Measurements from ENCODE around the gene CCL5. TPM values are rescaled to one million over a fixed set of nuclear protein-coding genes. Genes with fewer than 3 reads are reported as not detected.

The CCL5 gene
- total RNA-seq, 6 donors from 2014 or later, result 11.5 to 17.6 (median 15.3) TPM

DNA sequence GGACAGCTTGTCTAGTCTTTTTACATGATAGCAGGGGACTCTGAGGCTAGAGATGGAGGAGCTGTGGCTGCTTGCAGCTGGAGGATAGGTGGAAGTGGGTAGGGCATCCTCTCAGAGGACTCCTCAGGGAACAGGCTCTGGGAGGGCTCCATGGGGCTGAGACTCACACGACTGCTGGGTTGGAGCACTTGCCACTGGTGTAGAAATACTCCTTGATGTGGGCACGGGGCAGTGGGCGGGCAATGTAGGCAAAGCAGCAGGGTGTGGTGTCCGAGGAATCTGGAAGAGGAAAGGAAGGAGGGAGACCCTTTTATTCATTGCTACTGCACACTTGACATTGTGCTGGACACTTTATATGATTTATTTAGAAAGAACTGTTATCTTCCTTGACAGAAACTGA is 1.8 kb downstream of the CCL5 start:
- ATAC-seq (ENCODE audit: low FRiP score in 2 of 2), result no peak
- H3K27ac ChIP-seq, result peak overlapping the region in 1 of 4 donors; percentile 30
- TF ChIP-seq POLR2A (IDR thresholded peaks at IDR 0.05), result no peak
- TF ChIP-seq, protein P1, sequence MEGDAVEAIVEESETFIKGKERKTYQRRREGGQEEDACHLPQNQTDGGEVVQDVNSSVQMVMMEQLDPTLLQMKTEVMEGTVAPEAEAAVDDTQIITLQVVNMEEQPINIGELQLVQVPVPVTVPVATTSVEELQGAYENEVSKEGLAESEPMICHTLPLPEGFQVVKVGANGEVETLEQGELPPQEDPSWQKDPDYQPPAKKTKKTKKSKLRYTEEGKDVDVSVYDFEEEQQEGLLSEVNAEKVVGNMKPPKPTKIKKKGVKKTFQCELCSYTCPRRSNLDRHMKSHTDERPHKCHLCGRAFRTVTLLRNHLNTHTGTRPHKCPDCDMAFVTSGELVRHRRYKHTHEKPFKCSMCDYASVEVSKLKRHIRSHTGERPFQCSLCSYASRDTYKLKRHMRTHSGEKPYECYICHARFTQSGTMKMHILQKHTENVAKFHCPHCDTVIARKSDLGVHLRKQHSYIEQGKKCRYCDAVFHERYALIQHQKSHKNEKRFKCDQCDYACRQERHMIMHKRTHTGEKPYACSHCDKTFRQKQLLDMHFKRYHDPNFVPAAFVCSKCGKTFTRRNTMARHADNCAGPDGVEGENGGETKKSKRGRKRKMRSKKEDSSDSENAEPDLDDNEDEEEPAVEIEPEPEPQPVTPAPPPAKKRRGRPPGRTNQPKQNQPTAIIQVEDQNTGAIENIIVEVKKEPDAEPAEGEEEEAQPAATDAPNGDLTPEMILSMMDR (IDR thresholded peaks at IDR 0.05), result no peak
- TF ChIP-seq POLR2AphosphoS5 (IDR thresholded peaks at IDR 0.05), result no peak
- TF ChIP-seq EP300 (IDR thresholded peaks at IDR 0.05), result no peak
- no peak for DNase-seq
- H3K36me3 ChIP-seq, result no peaks in the 10 kb centered on the region
- no peaks in the 10 kb centered on the region for H3K27me3 ChIP-seq
- H3K4me1 ChIP-seq, result no peaks in the 10 kb centered on the region
- H3K9me3 ChIP-seq, result no peaks in the 10 kb centered on the region
- peak overlapping the region in 2 of 4 donors; percentile 3 to 29 for H3K4me3 ChIP-seq
- WGBS, 2 donors, result 56 to 66% methylated on average over 4 of the region's 4 CpGs

DNA sequence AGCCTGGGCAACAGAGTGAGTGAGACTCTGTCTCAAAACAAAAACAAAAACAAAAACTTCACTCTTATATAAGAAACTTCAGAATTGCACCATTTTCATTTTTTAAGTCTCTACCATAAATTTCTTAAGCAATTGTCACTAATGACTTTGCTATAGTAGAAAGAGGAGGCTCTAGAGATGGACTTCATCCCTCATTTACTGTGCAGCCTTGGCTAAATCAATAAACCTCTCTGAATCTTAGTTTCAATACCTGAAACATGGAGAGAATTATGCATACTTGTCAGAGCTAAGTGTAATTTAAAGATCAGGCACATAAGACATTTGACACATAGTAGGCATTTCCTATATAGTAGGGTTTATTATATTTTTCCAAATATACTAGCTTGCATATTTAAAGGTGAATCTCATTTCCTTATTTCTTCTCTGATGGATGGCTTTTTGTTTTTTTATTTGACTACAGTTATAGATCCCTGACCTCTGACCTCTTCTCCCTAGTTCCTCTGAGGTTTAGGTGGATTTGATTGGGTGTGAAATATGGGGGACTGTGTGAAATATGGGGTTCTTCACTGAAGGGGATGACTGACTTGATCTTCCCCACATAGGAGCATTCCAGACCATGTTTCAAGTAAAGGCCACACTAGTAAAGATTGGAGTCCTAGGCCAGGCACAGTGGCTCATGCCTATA is 2.7 kb downstream of the CCL5 start:
- Histone ChIP-seq H3K36me3 (no peaks in the 10 kb centered on the region), H3K4me1 (no peaks in the 10 kb centered on the region), H3K27me3 (no peaks in the 10 kb centered on the region), H3K9me3 (no peaks in the 10 kb centered on the region), H3K27ac (no peak overlapping the region), H3K4me3 (no peak overlapping the region)
- ATAC-seq (ENCODE audit: low FRiP score in 2 of 2) (no peak), DNase-seq (no peak)
- TF ChIP-seq POLR2A (IDR thresholded peaks at IDR 0.05) (no peak), POLR2AphosphoS5 (IDR thresholded peaks at IDR 0.05) (no peak), EP300 (IDR thresholded peaks at IDR 0.05) (no peak)
- TF ChIP-seq, protein P1 (IDR thresholded peaks at IDR 0.05), result no peak

DNA sequence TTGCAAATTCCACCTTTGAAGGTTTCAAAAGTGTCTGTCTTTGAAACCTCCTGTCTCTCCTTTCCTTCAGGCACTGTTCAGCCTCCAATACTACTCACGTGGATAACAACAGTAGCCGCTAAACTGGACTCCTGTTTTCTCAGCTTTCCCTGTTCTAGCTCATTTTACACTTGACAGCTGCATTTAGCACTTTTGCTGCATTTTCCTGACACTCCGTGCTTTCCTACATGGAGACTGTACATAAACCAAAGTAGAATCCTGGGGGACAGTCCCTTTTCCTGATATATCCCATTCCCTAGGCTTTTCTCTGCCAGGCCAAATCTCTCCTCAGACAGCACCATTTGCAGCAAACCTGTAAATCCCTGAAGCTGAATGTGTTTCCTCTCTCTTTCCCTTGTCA is 3.6 kb downstream of the CCL5 start:
- Histone ChIP-seq H3K27ac (no peak overlapping the region), H3K27me3 (no peaks in the 10 kb centered on the region), H3K4me1 (no peaks in the 10 kb centered on the region), H3K9me3 (no peaks in the 10 kb centered on the region), H3K4me3 (no peak overlapping the region), H3K36me3 (no peaks in the 10 kb centered on the region)
- TF ChIP-seq POLR2AphosphoS5 (IDR thresholded peaks at IDR 0.05) (no peak), EP300 (IDR thresholded peaks at IDR 0.05) (no peak), POLR2A (IDR thresholded peaks at IDR 0.05) (no peak)
- TF ChIP-seq, protein P1 (IDR thresholded peaks at IDR 0.05), result no peak
- 84 to 88% methylated on average over 3 of the region's 3 CpGs for WGBS, 2 donors
- ATAC-seq (ENCODE audit: low FRiP score in 2 of 2) (no peak), DNase-seq (no peak)

DNA sequence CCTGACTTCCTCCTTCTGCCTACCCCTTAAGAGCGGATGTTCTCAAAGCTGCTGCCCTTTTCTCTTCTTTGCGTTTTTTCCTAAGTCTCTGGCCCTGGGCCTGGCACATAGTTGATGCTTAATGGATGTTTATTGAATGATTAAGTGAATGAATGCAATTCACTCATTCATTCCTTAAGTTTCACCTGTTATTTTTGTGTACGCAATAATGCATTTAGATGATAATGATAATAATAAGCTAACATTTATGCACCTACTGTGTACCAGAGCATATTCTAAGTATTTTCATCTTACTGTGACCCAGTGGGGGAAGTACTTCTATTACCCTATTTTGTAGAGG is 4.4 kb downstream of the CCL5 start:
- 44 to 49% methylated on average over 3 of the region's 3 CpGs for WGBS, 2 donors
- Histone ChIP-seq H3K9me3 (no peaks in the 10 kb centered on the region), H3K36me3 (no peaks in the 10 kb centered on the region), H3K27me3 (no peaks in the 10 kb centered on the region), H3K4me1 (no peaks in the 10 kb centered on the region), H3K4me3 (peak overlapping the region in 1 of 4 donors; percentile 4), H3K27ac (no peak overlapping the region)
- TF ChIP-seq EP300 (IDR thresholded peaks at IDR 0.05), result no peak
- TF ChIP-seq, protein P1 (IDR thresholded peaks at IDR 0.05), result no peak
- ATAC-seq (ENCODE audit: low FRiP score in 2 of 2), result no peak
- no peak for DNase-seq

DNA sequence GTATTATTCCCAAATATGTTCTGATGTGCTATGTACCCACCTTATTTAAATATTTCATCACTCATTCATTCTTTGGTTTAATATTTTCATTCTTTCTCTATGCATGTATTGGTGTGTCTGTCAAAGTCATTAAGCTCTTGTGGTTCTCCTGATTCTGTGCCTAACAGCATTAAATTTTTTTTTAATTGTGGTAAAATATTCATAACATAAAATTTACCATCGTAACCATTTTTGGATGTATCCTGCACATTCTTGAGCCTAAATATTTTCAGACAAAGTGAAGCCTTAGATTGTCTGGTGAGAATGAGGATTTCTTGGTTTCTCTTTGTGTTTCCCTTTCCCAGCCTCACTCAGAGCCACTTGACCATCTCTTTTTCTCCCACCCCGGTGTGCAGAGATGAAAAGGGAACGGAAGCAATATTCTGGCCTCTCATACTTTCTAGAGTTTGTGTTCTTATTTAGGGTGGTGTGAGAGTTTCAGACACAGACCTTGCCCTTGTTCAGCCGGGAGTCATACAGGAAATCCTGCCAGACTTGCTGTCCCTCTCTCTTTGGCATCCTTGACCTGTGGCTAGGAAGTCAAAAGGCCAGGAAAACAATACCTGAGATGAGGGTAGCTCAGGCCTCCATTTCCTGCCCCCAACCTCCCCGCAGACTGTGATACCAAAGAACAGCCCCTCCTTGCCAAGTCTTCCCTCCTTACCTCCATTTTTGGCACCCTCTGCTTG is 4.9 kb downstream of the CCL5 start:
- TF ChIP-seq POLR2A (IDR thresholded peaks at IDR 0.05), result no peak
- TF ChIP-seq EP300 (IDR thresholded peaks at IDR 0.05), result no peak
- TF ChIP-seq POLR2AphosphoS5 (IDR thresholded peaks at IDR 0.05), result no peak
- TF ChIP-seq, protein P1 (IDR thresholded peaks at IDR 0.05), result no peak
- Histone ChIP-seq H3K27ac (no peak overlapping the region), H3K4me3 (no peak overlapping the region), H3K36me3 (no peaks in the 10 kb centered on the region), H3K9me3 (no peaks in the 10 kb centered on the region), H3K4me1 (no peaks in the 10 kb centered on the region), H3K27me3 (no peaks in the 10 kb centered on the region)
- 39 to 42% methylated on average over 5 of the region's 5 CpGs for WGBS, 2 donors
- DNase-seq (no peak), ATAC-seq (ENCODE audit: low FRiP score in 2 of 2) (no peak)
